ENCODE results near the gene GPR39.

The GPR39 gene

GRCh38 chr2:132484144-132484543, 67.5 kb downstream of the GPR39 start:
- Histone ChIP-seq H3K4me3 (ENCODE audit: low read depth, low read length) (no peak overlapping the region), H3K27me3 (replicated peaks) (no peaks in the 10 kb centered on the region), H3K36me3 (replicated peaks) (no peaks in the 10 kb centered on the region), H3K27ac (no peak overlapping the region)
- DNase-seq, result no peak
- in situ Hi-C loops (cut with HindIII; ENCODE audit: low pct_ligation_motif_present, low sequenced_read_pairs), result no loop called here
- TF ChIP-seq CTCF (IDR thresholded peaks at IDR 0.05; ENCODE audit: low read depth, low read length, missing control alignments), result no peak

GRCh38 chr2:132488491-132488890, 71.9 kb downstream of the GPR39 start:
- no peaks in the 10 kb centered on the region for H3K36me3 ChIP-seq (replicated peaks)
- no peaks in the 10 kb centered on the region for H3K27me3 ChIP-seq (replicated peaks)
- no peak overlapping the region for H3K4me3 ChIP-seq (ENCODE audit: low read depth, low read length)
- in situ Hi-C loops (cut with HindIII; ENCODE audit: low pct_ligation_motif_present, low sequenced_read_pairs), result no loop called here
- TF ChIP-seq CTCF (IDR thresholded peaks at IDR 0.05; ENCODE audit: low read depth, low read length, missing control alignments), result no peak
- DNase-seq, result no peak
- H3K27ac ChIP-seq, result no peak overlapping the region

GRCh38 chr2:132489150-132489549, 72.5 kb downstream of the GPR39 start:
- TF ChIP-seq CTCF (IDR thresholded peaks at IDR 0.05; ENCODE audit: low read depth, low read length, missing control alignments), result no peak
- in situ Hi-C loops (cut with HindIII; ENCODE audit: low pct_ligation_motif_present, low sequenced_read_pairs), result no loop called here
- no peak overlapping the region for H3K27ac ChIP-seq
- no peak overlapping the region for H3K4me3 ChIP-seq (ENCODE audit: low read depth, low read length)
- peak; percentile 11 for DNase-seq
- H3K36me3 ChIP-seq (replicated peaks), result no peaks in the 10 kb centered on the region
- H3K27me3 ChIP-seq (replicated peaks), result no peaks in the 10 kb centered on the region

GRCh38 chr2:132495881-132496280, 79.3 kb downstream of the GPR39 start:
- DNase-seq, result no peak
- TF ChIP-seq CTCF (IDR thresholded peaks at IDR 0.05; ENCODE audit: low read depth, low read length, missing control alignments), result no peak
- H3K36me3 ChIP-seq (replicated peaks), result no peaks in the 10 kb centered on the region
- no peak overlapping the region for H3K4me3 ChIP-seq (ENCODE audit: low read depth, low read length)
- H3K27me3 ChIP-seq (replicated peaks), result no peaks in the 10 kb centered on the region
- no peak overlapping the region for H3K27ac ChIP-seq
- in situ Hi-C loops (cut with HindIII; ENCODE audit: low pct_ligation_motif_present, low sequenced_read_pairs), result no loop called here

GRCh38 chr2:132496555-132496954, 80.0 kb downstream of the GPR39 start:
- no peak overlapping the region for H3K27ac ChIP-seq
- H3K36me3 ChIP-seq (replicated peaks), result no peaks in the 10 kb centered on the region
- no peak for DNase-seq
- H3K27me3 ChIP-seq (replicated peaks), result no peaks in the 10 kb centered on the region
- H3K4me3 ChIP-seq (ENCODE audit: low read depth, low read length), result no peak overlapping the region
- TF ChIP-seq CTCF (IDR thresholded peaks at IDR 0.05; ENCODE audit: low read depth, low read length, missing control alignments), result no peak
- in situ Hi-C loops (cut with HindIII; ENCODE audit: low pct_ligation_motif_present, low sequenced_read_pairs), result no loop called here

GRCh38 chr2:132497591-132497990, 81.0 kb downstream of the GPR39 start:
- in situ Hi-C loops (cut with HindIII; ENCODE audit: low pct_ligation_motif_present, low sequenced_read_pairs), result no loop called here
- Histone ChIP-seq H3K27ac (no peak overlapping the region), H3K4me3 (ENCODE audit: low read depth, low read length) (no peak overlapping the region), H3K36me3 (replicated peaks) (no peaks in the 10 kb centered on the region), H3K27me3 (replicated peaks) (no peaks in the 10 kb centered on the region)
- no peak for TF ChIP-seq CTCF (IDR thresholded peaks at IDR 0.05; ENCODE audit: low read depth, low read length, missing control alignments)
- no peak for DNase-seq

Measured in brain microvascular endothelial cell (primary cell).